K562 (cell line): ENCODE data around the gene CSMD2. TPM values are rescaled to one million over a fixed set of nuclear protein-coding genes. Genes with fewer than 3 reads are reported as not detected.

Experiments
- ATAC-seq: fragments of 200-7000 bp; cut with Tn5 transposase; 3 replicates; pipeline ENCODE4 v1.9.1; 2020; ENCODE audit warnings: moderate library complexity
- BruUV-seq: library from RNA; stranded (reverse); fragments of 400-500 nt; replicated peaks from 2 replicates; lab custom pipeline; 2021; lab: Mats Ljungman, UMichigan
- CTCF ChIA-PET: fragments of 300-600 bp; formaldehyde crosslinking; extraction: SDS; loops from one replicate; lab custom pipeline; 2021; ENCODE audit warnings: low intra/inter-chr PET ratio; lab: Yijun Ruan, JAX
- POLR2A ChIA-PET: fragments of 300-600, 350-650 bp; sonication (Branson Sonifier 250); formaldehyde crosslinking; extraction: SDS; loops from one replicate; lab custom pipeline; 2021; ENCODE audit warnings: antibody characterized with exemption, inconsistent platforms; lab: Yijun Ruan, JAX
- DNase-seq, 4 experiments: peaks; one replicate each; pipeline versions ENCODE4 v3.0.0 to v3.0.0-alpha.2; 2011 to 2018; ENCODE audit warnings: low spot score in 3 of 4, mixed read lengths in 3 of 4; ENCODE audit errors: extremely low read depth in 1 of 4
- FAIRE-seq: peaks from 2 replicates; lab custom pipeline; 2011; peaks lifted over from hg19 to GRCh38; lab: Jason Lieb, UNC
- H2AFZ ChIP-seq: 2 replicates; pipeline ENCODE4 v1.6.0; 2011; ENCODE audit warnings: low read depth, low read length, control low read depth, inconsistent platforms
- H3K27ac ChIP-seq: fragments of 200-600 bp; 3 replicates; pipeline ENCODE4 v1.8.0; 2011; ENCODE audit warnings: low read depth, mild to moderate bottlenecking, control low read depth, inconsistent platforms, low read length, moderate library complexity, mixed read lengths; ENCODE audit errors: extremely low read depth
- H3K27me3 ChIP-seq, 2 experiments: fragments of 300-600 bp in 1 of 2; 2 replicates in 1 of 2; 3 replicates in 1 of 2; pipeline versions ENCODE4 v1.6.0 to v1.8.0; 2011; ENCODE audit warnings: inconsistent platforms in 2 of 2, low read length in 2 of 2, mild to moderate bottlenecking in 1 of 2, mixed read lengths in 1 of 2, moderate library complexity in 1 of 2; ENCODE audit not compliant: control insufficient read depth in 2 of 2, insufficient read depth in 2 of 2
- H3K36me3 ChIP-seq: fragments of 300-600 bp; 3 replicates; pipeline ENCODE4 v1.8.0; 2011; ENCODE audit warnings: mild to moderate bottlenecking, low read length, inconsistent platforms; ENCODE audit not compliant: control insufficient read depth, insufficient read depth
- H3K4me1 ChIP-seq, 2 experiments: fragments of 200-600 bp in 1 of 2; replicated peaks in 1 of 2; 2 replicates in 1 of 2; 3 replicates in 1 of 2; pipeline versions ENCODE4 v1.5.1 to v1.8.0; 2011; ENCODE audit warnings: inconsistent platforms in 2 of 2, low read length in 2 of 2, mild to moderate bottlenecking in 1 of 2, mixed read lengths in 1 of 2, moderate library complexity in 1 of 2; ENCODE audit not compliant: control insufficient read depth in 2 of 2, insufficient read depth in 2 of 2
- H3K4me2 ChIP-seq: 2 replicates; pipeline ENCODE4 v1.6.1; 2011; ENCODE audit warnings: low read length, control low read depth, inconsistent platforms, mixed read lengths; ENCODE audit not compliant: insufficient read depth
- H3K4me3 ChIP-seq: fragments of 200-600 bp; sonication (generic), shearing (Covaris generic); 2 replicates; pipeline ENCODE4 v1.5.1; 2016; ENCODE audit warnings: control low read depth, inconsistent platforms
- H3K79me2 ChIP-seq: fragments of 200-600 bp; 3 replicates; pipeline ENCODE4 v1.8.0; 2011; ENCODE audit warnings: low read length, inconsistent platforms; ENCODE audit not compliant: control insufficient read depth, insufficient read depth
- H3K9ac ChIP-seq, 2 experiments: 2 replicates each; pipeline versions ENCODE4 v1.6.0 to v1.6.1; 2011; ENCODE audit warnings: low read depth in 2 of 2, low read length in 2 of 2, control low read depth in 1 of 2, inconsistent platforms in 1 of 2, mild to moderate bottlenecking in 1 of 2, mixed read lengths in 1 of 2; ENCODE audit not compliant: insufficient read depth in 1 of 2
- H3K9me1 ChIP-seq: one replicate; pipeline ENCODE4 v1.6.0; 2011; ENCODE audit warnings: inconsistent platforms, mild to moderate bottlenecking, low read length, moderate library complexity; ENCODE audit not compliant: control insufficient read depth, insufficient read depth
- H3K9me3 ChIP-seq: replicated peaks from 2 replicates; pipeline ENCODE4 v1.5.1; 2011; ENCODE audit warnings: low read depth, low read length, inconsistent platforms; ENCODE audit not compliant: control insufficient read depth, insufficient read depth
- H4K20me1 ChIP-seq: replicated peaks from 2 replicates; pipeline ENCODE4 v1.6.1; 2011; ENCODE audit warnings: low read length, inconsistent platforms, mixed read lengths; ENCODE audit not compliant: control insufficient read depth, insufficient read depth
- CCNT2 ChIP-seq: IDR thresholded peaks from 2 replicates; pipeline ENCODE4 v1.6.1; 2011; ENCODE audit warnings: borderline replicate concordance, low read depth, mild to moderate bottlenecking, moderate library complexity, mixed read lengths, low read length; ENCODE audit not compliant: insufficient read length; ENCODE audit errors: extremely low read depth
- CEBPZ ChIP-seq: fragments of 150-350 bp; IDR thresholded peaks from 2 replicates; pipeline ENCODE4 v1.6.1; 2014; ENCODE audit warnings: low read depth, mild to moderate bottlenecking, low read length, borderline replicate concordance
- CTCF ChIP-seq, 3 experiments: IDR thresholded peaks in 2 of 3; conservative IDR thresholded peaks in 1 of 3; 2 replicates each; pipeline ENCODE4 v1.5.1; 2011 to 2012; ENCODE audit warnings: low read length in 3 of 3, mild to moderate bottlenecking in 3 of 3, control low read depth in 2 of 3, improper control_type of control experiment in 1 of 3, inconsistent platforms in 1 of 3, low read depth in 1 of 3, mixed read lengths in 1 of 3, moderate library complexity in 1 of 3; ENCODE audit not compliant: insufficient read depth in 2 of 3
- GTF2B ChIP-seq: IDR thresholded peaks from 2 replicates; pipeline ENCODE4 v1.6.1; 2011; ENCODE audit not compliant: insufficient read length; ENCODE audit errors: extremely low read depth
- NFATC3 ChIP-seq: fragments of 450-650 bp; IDR thresholded peaks from 2 replicates; pipeline ENCODE4 v1.6.1; 2017; ENCODE audit warnings: mild to moderate bottlenecking
- NFIC ChIP-seq: fragments of 450-650 bp; IDR thresholded peaks from 2 replicates; pipeline ENCODE4 v1.6.1; 2017; ENCODE audit warnings: mild to moderate bottlenecking, inconsistent platforms
- RAD21 ChIP-seq, 2 experiments: fragments of 250-450 bp in 1 of 2; fragments of 450-650 bp in 1 of 2; sonication (Bioruptor Pico) in 1 of 2; formaldehyde crosslinking in 1 of 2; IDR thresholded peaks in 1 of 2; conservative IDR thresholded peaks in 1 of 2; 2 replicates each; pipeline versions ENCODE4 v1.4.0 to v1.8.0; 2020 to 2022; ENCODE audit warnings: mild to moderate bottlenecking in 2 of 2, moderate library complexity in 1 of 2
- ZNF586 ChIP-seq: fragments of 450-650 bp; formaldehyde crosslinking; conservative IDR thresholded peaks from 2 replicates; pipeline ENCODE4 v1.4.0; 2020; ENCODE audit warnings: mild to moderate bottlenecking, moderate library complexity
- ZNF764 ChIP-seq: fragments of 250-450 bp; sonication (Bioruptor Pico); IDR thresholded peaks from 2 replicates; pipeline ENCODE4 v1.4.0; 2020; ENCODE audit warnings: low read depth, mild to moderate bottlenecking, moderate library complexity
- WGBS: fragments of 100-300 bp; shearing (Covaris generic); methylation state at CpG from one replicate; pipeline ENCODE4 v1.1.6; 2016; ENCODE audit warnings: low coverage, mixed read lengths; ENCODE audit not compliant: insufficient coverage; ENCODE audit errors: missing lambda C conversion rate; 5-methylcytosine and 5-hydroxymethylcytosine counted together
- in situ Hi-C: fragments of 300-500 bp; cut with MboI; formaldehyde crosslinking; loops from 4 replicates; pipeline ENCODE4 v1.15.0; 2018; ENCODE audit warnings: inconsistent platforms, mixed read lengths
- intact Hi-C: fragments of 100-400 bp; cut with micrococcal nuclease; formaldehyde crosslinking; loops from 2 replicates; pipeline ENCODE4 v1.14.2; 2022
- polyA plus RNA-seq, 8 experiments: library from polyadenylated mRNA; depleted of rRNA in 4 of 8; stranded (reverse) in 5 of 8; unstranded in 3 of 8; fragments of >200 nt; fragmentation: Nextera tagmentation in 2 of 8; fragmentation: Illumina TruSeq in 1 of 8; extraction: Ambion mirVana in 2 of 8; extraction: Trizol in 1 of 8; gene quantifications; 2 replicates each; pipeline versions ENCODE4 v1.2.1 to v1.2.3, GENCODE V29; 2011 to 2014; ENCODE audit warnings: inconsistent platforms in 1 of 8, missing spikeins in 1 of 8
- total RNA-seq, 7 experiments: library from RNA; depleted of rRNA in 6 of 7; stranded (reverse); fragments of >200 nt in 6 of 7; fragmentation: Illumina TruSeq in 2 of 7; extraction: Trizol in 2 of 7; gene quantifications; 2 replicates each; pipeline versions ENCODE4 v1.2.1 to v1.2.3, GENCODE V29; 2011 to 2021; ENCODE audit warnings: low replicate concordance in 1 of 7

CSMD2 gene
- total and polyA plus RNA-seq, 9 of the 15 experiments (the other 6 are each of a cell fraction or from before 2014, with no cell fraction given), result not detected

DNA sequence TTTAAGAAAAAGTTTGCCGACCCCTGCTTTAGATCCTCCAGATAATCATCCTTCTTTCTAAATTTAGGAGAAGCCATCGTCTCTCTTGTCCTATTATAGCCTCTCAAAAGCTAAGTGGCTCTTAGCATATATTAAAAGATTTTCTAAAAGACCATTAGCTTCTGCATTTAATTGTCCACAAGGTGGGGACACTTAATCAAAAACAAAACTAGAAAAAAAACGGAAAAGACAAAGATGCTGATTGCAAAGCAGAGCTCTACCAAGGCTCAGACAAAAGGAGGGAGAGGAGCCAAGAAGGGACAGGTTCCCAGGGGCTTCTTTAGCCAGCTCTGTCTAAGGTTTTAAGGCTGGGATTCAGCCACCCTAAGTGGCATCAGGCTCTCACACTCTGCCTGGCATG is 429.4 kb downstream of the CSMD2 start:
- CTCF ChIA-PET, result no interaction called here
- Histone ChIP-seq H3K4me2 (no peak overlapping the region), H3K9me3 (no peaks in the 10 kb centered on the region), H3K36me3 (no peaks in the 10 kb centered on the region), H3K79me2 (no peaks in the 10 kb centered on the region), H3K4me3 (no peak overlapping the region), H2AFZ (no peak overlapping the region), H3K4me1 (no peaks in the 10 kb centered on the region), H3K9ac (no peak overlapping the region), H3K9me1 (no peaks in the 10 kb centered on the region)
- ATAC-seq (no peak), FAIRE-seq (no peak), DNase-seq (no peak)
- intact Hi-C loops, result loop anchor here (5.0 kb wide), 1 partner anchor 277 kb away; no protein-coding TSS in a partner anchor
- WGBS, result 0% methylated on average over 3 of the region's 3 CpGs
- BruUV-seq, result no TSS peak
- TF ChIP-seq CCNT2, result no peak
- no peak for TF ChIP-seq GTF2B
- TF ChIP-seq RAD21 (CRISPR knock-in tag; conservative IDR thresholded peaks at IDR 0.05 in 1 of 2, IDR thresholded peaks at IDR 0.05 in 1 of 2), result peak in 1 of 2 experiments; percentile 34; a peak in 1 of 4 replicates
- TF ChIP-seq CTCF (IDR thresholded peaks at IDR 0.05 in 2 of 3, conservative IDR thresholded peaks at IDR 0.05 in 1 of 3; ENCODE audit: insufficient read depth in 2 of 3, low read depth in 1 of 3, low read length in 3 of 3), result peak in 2 of 3 experiments; percentile 17 to 38; a peak in 2 of 6 replicates
- no peak for TF ChIP-seq NFIC
- no peak for TF ChIP-seq ZNF586 (CRISPR knock-in tag)
- TF ChIP-seq NFATC3, result no peak
- TF ChIP-seq ZNF764 (CRISPR knock-in tag), result no peak
- TF ChIP-seq CEBPZ, result no peak
- TF ChIP-seq, all 486 proteins: peak for 2
- POLR2A ChIA-PET, result interaction anchor here (1.3 kb wide), 1 partner anchor 10 kb away, joined by 3 read pairs; no protein-coding TSS in a partner anchor
- in situ Hi-C loops, result no loop called here
- Histone ChIP-seq H3K27me3 (peaks cover 0 to 9% of the 10 kb centered on the region in 2 experiments; a peak in 2 of 5 replicates), H3K27ac (no peak overlapping the region), H4K20me1 (no peaks in the 10 kb centered on the region)
